Body of pancreas (tissue), 4 donors: ENCODE results near the gene LPP.

ENCODE experiments used
- CTCF ChIP-seq, 7 experiments: fragments of 450-650 bp in 4 of 7; fragments of 200-600 bp in 3 of 7; sonication (generic) in 3 of 7; IDR thresholded peaks; one replicate each; pipeline ENCODE4 v1.5.1; 2016 to 2019; ENCODE audit warnings: antibody characterized with exemption in 7 of 7
- POLR2A ChIP-seq, 3 donors: fragments of 450-650 bp; IDR thresholded peaks; one replicate each; pipeline ENCODE4 v1.6.1; 2016; ENCODE audit warnings: antibody characterized with exemption in 3 of 3, mild to moderate bottlenecking in 2 of 3

- TF ChIP-seq CTCF (IDR thresholded peaks at IDR 0.05) (no peak), POLR2A (IDR thresholded peaks at IDR 0.05) (no peak)
Measured at GRCh38 chr3:188358787-188359493, 205.0 kb downstream of the LPP start.
